ENCODE measurements around the gene RTL10. TPM values are rescaled to one million over a fixed set of nuclear protein-coding genes. Genes with fewer than 3 reads are reported as not detected.

RTL10 gene
- total RNA-seq, 1 donor from 2014 or later: 35.1 TPM

DNA sequence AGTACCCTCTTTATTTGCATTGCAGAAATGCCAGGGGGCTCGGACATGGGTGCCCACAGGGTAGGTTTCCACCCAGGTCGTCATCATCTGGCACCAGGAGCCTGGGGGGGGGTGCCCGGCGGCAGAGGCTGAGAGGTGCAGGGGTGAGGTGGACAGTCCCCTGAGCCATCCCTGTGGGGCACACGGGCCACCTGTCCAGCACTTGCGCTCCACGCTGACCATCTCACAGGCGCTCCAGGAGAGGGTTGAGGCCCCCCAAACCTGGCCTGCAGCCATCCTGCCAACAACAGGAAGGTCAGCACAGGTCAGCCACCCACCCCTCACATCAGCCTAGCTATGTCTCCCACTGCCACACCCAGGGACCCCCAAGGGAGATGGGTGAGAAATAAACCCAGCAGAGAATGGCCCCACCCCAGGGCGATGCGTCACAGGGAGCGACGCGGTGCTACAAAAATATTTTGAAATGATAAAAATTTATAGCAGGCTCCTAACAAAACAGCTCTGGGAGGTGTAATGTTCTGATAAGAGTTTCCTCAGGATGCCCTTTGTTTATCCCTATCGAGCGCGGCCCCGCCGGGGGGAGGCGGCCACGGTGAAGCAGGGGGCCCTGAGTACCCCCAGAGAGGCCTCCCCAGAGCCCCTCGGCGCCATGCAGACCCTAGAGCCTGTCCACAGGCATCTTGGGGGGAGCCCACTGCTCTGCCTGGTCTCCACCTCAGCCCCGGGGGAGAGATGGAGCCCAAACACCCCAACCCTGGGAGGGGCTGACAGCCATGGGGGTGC is 21.0 kb upstream of the RTL10 start:
- Mint-ChIP-seq H3K27ac (no peak overlapping the region), H3K4me1 (peaks cover 24% of the 10 kb centered on the region), H3K9me3 (no peaks in the 10 kb centered on the region), H3K27me3 (ENCODE audit: low read depth) (no peaks in the 10 kb centered on the region), H3K4me3 (no peak overlapping the region), H3K36me3 (no peaks in the 10 kb centered on the region)
- peak in 1 of 2 experiments; percentile 19 for DNase-seq (ENCODE audit: low spot score in 2 of 2, unreplicated experiment in 2 of 2)
- TF ChIP-seq CTCF (IDR thresholded peaks at IDR 0.05; ENCODE audit: unreplicated experiment): no peak

GRCh38 chr22:19875061-19875530 is 20.4 kb upstream of the RTL10 start:
- H3K36me3 Mint-ChIP-seq: no peaks in the 10 kb centered on the region
- peaks cover 18% of the 10 kb centered on the region for H3K4me1 Mint-ChIP-seq
- no peak overlapping the region for H3K4me3 Mint-ChIP-seq
- no peaks in the 10 kb centered on the region for H3K27me3 Mint-ChIP-seq (ENCODE audit: low read depth)
- DNase-seq (ENCODE audit: low spot score in 2 of 2, unreplicated experiment in 2 of 2): peak in 1 of 2 experiments; percentile 9
- H3K9me3 Mint-ChIP-seq: no peaks in the 10 kb centered on the region
- no peak overlapping the region for H3K27ac Mint-ChIP-seq
- no peak for TF ChIP-seq CTCF (IDR thresholded peaks at IDR 0.05; ENCODE audit: unreplicated experiment)

DNA sequence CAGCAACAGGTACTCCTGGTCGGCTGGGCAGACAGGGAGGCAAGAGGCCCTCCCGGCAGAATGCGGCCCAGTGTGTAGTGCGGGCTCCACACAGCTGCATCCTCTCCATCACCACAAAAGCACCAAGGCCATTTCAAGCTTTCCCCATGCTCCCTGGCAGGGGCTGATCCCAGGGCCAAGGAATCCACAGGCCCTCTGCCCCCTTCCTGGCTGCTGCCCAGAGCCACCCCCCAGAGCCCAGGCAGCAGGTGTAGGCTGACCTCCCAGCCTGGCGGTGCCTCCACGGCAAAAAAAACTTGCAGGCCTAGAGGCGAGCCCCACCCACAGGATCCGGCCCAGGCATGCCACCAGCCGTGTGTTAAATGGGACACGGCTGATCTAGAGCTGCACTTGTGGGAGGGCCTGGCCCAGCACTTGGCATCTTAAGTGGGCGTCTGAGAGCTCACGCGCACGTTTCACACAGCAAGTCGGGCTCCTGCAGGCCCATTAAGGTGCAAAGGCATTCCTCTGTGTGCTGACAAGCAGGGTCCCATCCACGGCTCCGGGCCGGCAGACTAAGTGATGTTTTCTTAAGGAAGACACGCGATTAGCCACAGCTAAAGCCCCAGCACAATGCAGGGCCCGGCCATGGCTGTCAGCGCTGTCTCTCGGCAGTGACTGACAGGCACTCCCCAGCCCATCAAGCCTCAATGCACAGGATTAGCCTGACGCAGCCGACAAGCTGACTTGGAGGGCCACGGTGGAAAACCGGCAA is 19.8 kb upstream of the RTL10 start:
- H3K9me3 Mint-ChIP-seq: no peaks in the 10 kb centered on the region
- H3K4me1 Mint-ChIP-seq: peaks cover 16% of the 10 kb centered on the region
- no peaks in the 10 kb centered on the region for H3K27me3 Mint-ChIP-seq (ENCODE audit: low read depth)
- no peaks in the 10 kb centered on the region for H3K36me3 Mint-ChIP-seq
- peak in 1 of 2 experiments; percentile 20 for DNase-seq (ENCODE audit: low spot score in 2 of 2, unreplicated experiment in 2 of 2)
- no peak overlapping the region for H3K27ac Mint-ChIP-seq
- TF ChIP-seq CTCF (IDR thresholded peaks at IDR 0.05; ENCODE audit: unreplicated experiment): no peak
- no peak overlapping the region for H3K4me3 Mint-ChIP-seq

- no peaks in the 10 kb centered on the region for H3K9me3 Mint-ChIP-seq
- H3K4me3 Mint-ChIP-seq: no peak overlapping the region
- TF ChIP-seq CTCF (IDR thresholded peaks at IDR 0.05; ENCODE audit: unreplicated experiment): no peak
- no peaks in the 10 kb centered on the region for H3K36me3 Mint-ChIP-seq
- no peak overlapping the region for H3K27ac Mint-ChIP-seq
- no peaks in the 10 kb centered on the region for H3K27me3 Mint-ChIP-seq (ENCODE audit: low read depth)
- DNase-seq (ENCODE audit: low spot score in 2 of 2, unreplicated experiment in 2 of 2): no peak
- peaks cover 12% of the 10 kb centered on the region for H3K4me1 Mint-ChIP-seq
These were observed 19.3 kb upstream of the RTL10 start for GRCh38 chr22:19873960-19874306.

- Mint-ChIP-seq H3K27ac (no peak overlapping the region), H3K4me1 (peaks cover 7% of the 10 kb centered on the region), H3K9me3 (no peaks in the 10 kb centered on the region), H3K4me3 (no peak overlapping the region), H3K27me3 (ENCODE audit: low read depth) (no peaks in the 10 kb centered on the region), H3K36me3 (no peaks in the 10 kb centered on the region)
- no peak for TF ChIP-seq CTCF (IDR thresholded peaks at IDR 0.05; ENCODE audit: unreplicated experiment)
- DNase-seq (ENCODE audit: low spot score in 2 of 2, unreplicated experiment in 2 of 2): peak in 1 of 2 experiments; percentile 13
These were observed 18.7 kb upstream of the RTL10 start for GRCh38 chr22:19873138-19873959.
